Astrocyte (in vitro differentiated cells and primary cell): Measurements from ENCODE around the gene DIP2A. TPM values are rescaled to one million over a fixed set of nuclear protein-coding genes. Genes with fewer than 3 reads are reported as not detected.

Experiments used
- DNase-seq: peaks from one replicate; pipeline ENCODE4 v3.0.0-alpha.2; 2010; ENCODE audit warnings: low read depth
- FAIRE-seq: peaks from 2 replicates; lab custom pipeline; 2011; peaks lifted over from hg19 to GRCh38; lab: Jason Lieb, UNC
- H2AFZ ChIP-seq: 2 replicates; pipeline ENCODE4 v1.6.0; 2012; ENCODE audit warnings: low read depth, low read length, inconsistent platforms
- H3K27ac ChIP-seq: 2 replicates; pipeline ENCODE4 v1.5.1; 2011; ENCODE audit warnings: low read depth, low read length, inconsistent platforms
- H3K27me3 ChIP-seq: 2 replicates; pipeline ENCODE4 v1.6.0; 2011; ENCODE audit warnings: low read length, inconsistent platforms; ENCODE audit not compliant: insufficient read depth
- H3K36me3 ChIP-seq: 2 replicates; pipeline ENCODE4 v1.5.1; 2011; ENCODE audit warnings: low read length, inconsistent platforms; ENCODE audit not compliant: insufficient read depth
- H3K4me1 ChIP-seq: 2 replicates; pipeline ENCODE4 v1.5.1; 2011; ENCODE audit warnings: low read length, inconsistent platforms; ENCODE audit not compliant: insufficient read depth
- H3K4me2 ChIP-seq: 2 replicates; pipeline ENCODE4 v1.6.0; 2012; ENCODE audit warnings: low read length, inconsistent platforms
- H3K4me3 ChIP-seq: 2 replicates; pipeline ENCODE4 v1.5.1; 2011; ENCODE audit warnings: low read depth, mild to moderate bottlenecking, low read length, inconsistent platforms; ENCODE audit not compliant: insufficient read depth
- H3K79me2 ChIP-seq: 2 replicates; pipeline ENCODE4 v1.6.0; 2012; ENCODE audit warnings: mild to moderate bottlenecking, low read length, inconsistent platforms; ENCODE audit not compliant: insufficient read depth
- H3K9ac ChIP-seq: 2 replicates; pipeline ENCODE4 v1.6.0; 2012; ENCODE audit warnings: mild to moderate bottlenecking, low read length, inconsistent platforms
- H3K9me3 ChIP-seq: 2 replicates; pipeline ENCODE4 v1.5.1; 2012; ENCODE audit warnings: low read depth, mild to moderate bottlenecking, low read length, inconsistent platforms; ENCODE audit not compliant: insufficient read depth
- H4K20me1 ChIP-seq: 2 replicates; pipeline ENCODE4 v1.6.0; 2012; ENCODE audit warnings: low read length, inconsistent platforms; ENCODE audit not compliant: insufficient read depth
- H3K27ac Mint-ChIP-seq: one replicate; pipeline ENCODE4 v1.8.0; 2021; ENCODE audit warnings: mild to moderate bottlenecking, mixed read lengths; ENCODE audit not compliant: unreplicated experiment
- H3K27me3 Mint-ChIP-seq: one replicate; pipeline ENCODE4 v1.8.0; 2021; ENCODE audit warnings: low read depth, mixed read lengths; ENCODE audit not compliant: unreplicated experiment
- H3K36me3 Mint-ChIP-seq: one replicate; pipeline ENCODE4 v1.8.0; 2021; ENCODE audit warnings: low read depth, mixed read lengths; ENCODE audit not compliant: unreplicated experiment
- H3K4me1 Mint-ChIP-seq: one replicate; pipeline ENCODE4 v1.8.0; 2021; ENCODE audit warnings: low read depth, mixed read lengths; ENCODE audit not compliant: unreplicated experiment
- H3K4me3 Mint-ChIP-seq: one replicate; pipeline ENCODE4 v1.8.0; 2021; ENCODE audit warnings: mild to moderate bottlenecking, moderate library complexity, mixed read lengths; ENCODE audit not compliant: unreplicated experiment
- H3K9me3 Mint-ChIP-seq: one replicate; pipeline ENCODE4 v1.8.0; 2021; ENCODE audit warnings: mild to moderate bottlenecking, mixed read lengths; ENCODE audit not compliant: unreplicated experiment
- EZH2 ChIP-seq: IDR thresholded peaks from 2 replicates; pipeline ENCODE4 v1.6.1; 2012; ENCODE audit warnings: mild to moderate bottlenecking, low read length, inconsistent platforms; ENCODE audit not compliant: insufficient read depth
- total RNA-seq: library from RNA; stranded (reverse); gene quantifications from 2 replicates; pipeline ENCODE4 v1.2.1, GENCODE V29; 2021
- TF ChIP-seq, protein P1 (sequence below): IDR thresholded peaks from 2 replicates; pipeline ENCODE4 v1.5.1; 2011; ENCODE audit warnings: low read depth, mild to moderate bottlenecking, inconsistent platforms, low read length, moderate library complexity; ENCODE audit not compliant: insufficient read depth

DIP2A gene
- total RNA-seq, 1 donor from 2014 or later = 35.4 TPM

DNA sequence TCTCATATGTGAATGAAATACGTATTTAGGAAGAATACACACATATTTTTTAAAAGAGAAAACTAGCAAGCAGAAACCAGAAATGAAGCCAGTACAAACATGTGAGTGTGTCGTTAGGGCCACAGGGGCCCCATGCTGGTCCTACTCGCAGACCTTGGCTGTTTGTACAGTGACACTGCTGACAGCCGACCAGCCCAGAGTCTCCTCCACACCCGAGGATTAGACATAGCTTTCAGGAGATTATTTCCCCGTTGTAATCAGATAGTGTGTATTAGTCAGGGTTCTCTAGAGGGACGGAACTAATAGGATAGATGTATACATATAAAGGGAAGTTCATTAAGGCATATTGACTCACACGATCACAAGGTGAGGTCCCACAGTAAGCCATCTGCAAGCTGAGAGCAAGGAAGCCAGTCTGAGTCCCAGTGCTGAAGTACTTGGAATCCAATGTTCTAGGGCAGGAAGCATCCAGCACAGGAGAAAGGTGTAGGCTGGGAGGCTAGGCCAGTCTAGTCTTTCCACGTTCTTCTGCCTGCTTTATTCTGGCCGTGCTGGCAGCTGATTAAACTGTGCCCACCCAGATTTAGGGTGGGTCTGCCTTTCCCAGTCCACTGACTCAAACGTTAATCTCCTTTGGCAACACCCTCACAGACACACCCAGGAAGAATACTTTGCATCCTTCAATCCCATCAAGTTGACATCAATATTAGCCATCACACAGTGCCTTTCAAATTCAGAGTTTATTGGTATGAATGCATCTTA lies 51.2 kb downstream of the DIP2A start:
- Histone ChIP-seq H3K27me3 (no peaks in the 10 kb centered on the region), H4K20me1 (peaks cover 2% of the 10 kb centered on the region), H3K4me1 (peaks cover under 1% of the 10 kb centered on the region), H3K27ac (peak overlapping the region; percentile 17), H3K36me3 (peaks cover 31% of the 10 kb centered on the region), H3K9me3 (no peaks in the 10 kb centered on the region), H3K4me3 (no peak overlapping the region), H2AFZ (no peak overlapping the region), H3K9ac (no peak overlapping the region), H3K79me2 (no peaks in the 10 kb centered on the region), H3K4me2 (peak overlapping the region; percentile 14)
- Mint-ChIP-seq H3K36me3 (peaks cover 24% of the 10 kb centered on the region), H3K27ac (no peak overlapping the region), H3K9me3 (peaks cover 4% of the 10 kb centered on the region), H3K27me3 (no peaks in the 10 kb centered on the region), H3K4me1 (peaks cover 4% of the 10 kb centered on the region), H3K4me3 (no peak overlapping the region)
- TF ChIP-seq EZH2 = no peak
- TF ChIP-seq, protein P1, sequence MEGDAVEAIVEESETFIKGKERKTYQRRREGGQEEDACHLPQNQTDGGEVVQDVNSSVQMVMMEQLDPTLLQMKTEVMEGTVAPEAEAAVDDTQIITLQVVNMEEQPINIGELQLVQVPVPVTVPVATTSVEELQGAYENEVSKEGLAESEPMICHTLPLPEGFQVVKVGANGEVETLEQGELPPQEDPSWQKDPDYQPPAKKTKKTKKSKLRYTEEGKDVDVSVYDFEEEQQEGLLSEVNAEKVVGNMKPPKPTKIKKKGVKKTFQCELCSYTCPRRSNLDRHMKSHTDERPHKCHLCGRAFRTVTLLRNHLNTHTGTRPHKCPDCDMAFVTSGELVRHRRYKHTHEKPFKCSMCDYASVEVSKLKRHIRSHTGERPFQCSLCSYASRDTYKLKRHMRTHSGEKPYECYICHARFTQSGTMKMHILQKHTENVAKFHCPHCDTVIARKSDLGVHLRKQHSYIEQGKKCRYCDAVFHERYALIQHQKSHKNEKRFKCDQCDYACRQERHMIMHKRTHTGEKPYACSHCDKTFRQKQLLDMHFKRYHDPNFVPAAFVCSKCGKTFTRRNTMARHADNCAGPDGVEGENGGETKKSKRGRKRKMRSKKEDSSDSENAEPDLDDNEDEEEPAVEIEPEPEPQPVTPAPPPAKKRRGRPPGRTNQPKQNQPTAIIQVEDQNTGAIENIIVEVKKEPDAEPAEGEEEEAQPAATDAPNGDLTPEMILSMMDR = no peak
- DNase-seq = no peak
- no peak for FAIRE-seq

DNA sequence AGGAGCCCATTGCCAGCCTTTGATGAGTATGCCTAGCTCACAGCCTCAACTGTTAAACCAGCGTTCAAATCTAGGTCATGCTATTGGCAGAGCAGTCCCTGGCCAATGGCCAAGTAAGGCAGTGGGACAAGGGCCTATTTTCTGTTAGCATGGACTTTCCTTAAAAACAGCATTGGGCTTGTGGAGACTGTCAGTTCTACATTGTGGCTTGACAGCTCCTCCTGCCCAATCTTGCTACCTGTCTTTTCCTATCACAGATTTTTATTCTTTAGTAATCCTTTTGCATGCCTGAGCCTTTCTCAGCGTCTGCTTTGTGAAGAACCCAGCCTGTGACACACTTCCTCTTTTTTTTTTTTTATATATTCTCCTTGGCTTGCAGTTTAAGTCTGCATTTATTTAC lies 56.4 kb downstream of the DIP2A start:
- H3K4me1 ChIP-seq = peaks cover 8% of the 10 kb centered on the region
- H3K27ac Mint-ChIP-seq = no peak overlapping the region
- TF ChIP-seq, protein P1 = no peak
- TF ChIP-seq EZH2 = no peak
- FAIRE-seq = no peak
- peaks cover 10% of the 10 kb centered on the region for H3K79me2 ChIP-seq
- no peaks in the 10 kb centered on the region for H3K27me3 ChIP-seq
- H3K27ac ChIP-seq = no peak overlapping the region
- peaks cover 12% of the 10 kb centered on the region for H3K36me3 Mint-ChIP-seq
- peak; percentile 16 for DNase-seq
- no peaks in the 10 kb centered on the region for H3K9me3 ChIP-seq
- H3K4me1 Mint-ChIP-seq = peaks cover 6% of the 10 kb centered on the region
- H3K4me2 ChIP-seq = no peak overlapping the region
- no peaks in the 10 kb centered on the region for H3K27me3 Mint-ChIP-seq
- H2AFZ ChIP-seq = no peak overlapping the region
- peaks cover 15% of the 10 kb centered on the region for H4K20me1 ChIP-seq
- no peak overlapping the region for H3K4me3 Mint-ChIP-seq
- H3K36me3 ChIP-seq = peaks cover 22% of the 10 kb centered on the region
- H3K9me3 Mint-ChIP-seq = peaks cover 3% of the 10 kb centered on the region
- H3K4me3 ChIP-seq = no peak overlapping the region
- H3K9ac ChIP-seq = no peak overlapping the region

DNA sequence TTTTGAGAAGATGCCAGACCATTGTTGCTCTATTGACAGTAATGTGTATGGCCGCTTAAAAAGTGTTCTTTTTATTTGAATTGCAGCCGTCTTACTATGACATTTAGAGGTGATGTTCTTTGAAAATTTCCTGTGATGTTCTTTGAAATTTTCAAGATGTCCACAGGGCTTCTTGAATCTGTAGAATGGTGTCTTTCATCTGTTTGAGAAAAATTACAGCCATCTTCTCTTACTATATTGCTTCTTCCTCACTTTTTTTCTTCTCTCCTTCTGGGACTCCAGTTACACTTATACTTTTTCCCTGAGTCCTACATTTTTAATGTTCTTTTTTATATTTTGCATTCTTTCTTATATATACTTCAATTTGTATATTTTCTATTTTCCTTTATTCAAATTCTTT lies 57.4 kb downstream of the DIP2A start:
- Histone ChIP-seq H3K79me2 (peaks cover 10% of the 10 kb centered on the region), H3K4me3 (no peak overlapping the region), H3K36me3 (peaks cover 20% of the 10 kb centered on the region), H3K9ac (no peak overlapping the region), H3K9me3 (no peaks in the 10 kb centered on the region), H3K4me2 (no peak overlapping the region), H4K20me1 (peaks cover 15% of the 10 kb centered on the region), H3K27me3 (no peaks in the 10 kb centered on the region), H3K4me1 (peaks cover 8% of the 10 kb centered on the region), H3K27ac (no peak overlapping the region), H2AFZ (no peak overlapping the region)
- TF ChIP-seq, protein P1 = no peak
- TF ChIP-seq EZH2 = no peak
- Mint-ChIP-seq H3K4me3 (no peak overlapping the region), H3K27ac (no peak overlapping the region), H3K36me3 (peaks cover 9% of the 10 kb centered on the region), H3K27me3 (no peaks in the 10 kb centered on the region), H3K9me3 (peaks cover 2% of the 10 kb centered on the region), H3K4me1 (peaks cover 6% of the 10 kb centered on the region)
- FAIRE-seq = no peak
- no peak for DNase-seq
